Endothelial cell of umbilical vein (primary cell): ENCODE measurements around the gene ATP8A2. TPM values are rescaled to one million over a fixed set of nuclear protein-coding genes. Genes with fewer than 3 reads are reported as not detected.

ENCODE experiments used
- BruUV-seq: library from RNA; stranded (reverse); fragments of 400-500 nt; replicated peaks from 2 replicates; lab custom pipeline; 2021; lab: Mats Ljungman, UMichigan
- CTCF ChIA-PET: fragments of 300-600, 350-600 bp; sonication (Branson Sonifier 250); formaldehyde crosslinking; loops from one replicate; lab custom pipeline; 2021; ENCODE audit warnings: antibody characterized with exemption, inconsistent platforms; lab: Charles Lee
- POLR2A ChIA-PET: fragments of 300-600, 350-600 bp; sonication (Branson Sonifier 250); formaldehyde crosslinking; loops from one replicate; lab custom pipeline; 2021; ENCODE audit warnings: antibody characterized with exemption, inconsistent platforms; lab: Charles Lee
- DNase-seq: peaks from one replicate; pipeline ENCODE4 v3.0.0-alpha.2; 2011; ENCODE audit warnings: low read depth, low spot score
- FAIRE-seq: peaks from 2 replicates; lab custom pipeline; 2011; peaks lifted over from hg19 to GRCh38; lab: Jason Lieb, UNC
- H2AFZ ChIP-seq: 2 replicates; pipeline ENCODE4 v1.6.0; 2012; ENCODE audit warnings: low read depth, low read length, control low read depth, inconsistent platforms
- H3K27ac ChIP-seq: 2 replicates; pipeline ENCODE4 v1.5.1; 2011; ENCODE audit warnings: low read depth, mild to moderate bottlenecking, control low read depth, low read length, moderate library complexity; ENCODE audit not compliant: insufficient read depth
- H3K27me3 ChIP-seq, 2 experiments: 2 replicates each; pipeline versions ENCODE4 v1.6.0 to v1.6.1; 2011; ENCODE audit warnings: low read length in 2 of 2, mixed read lengths in 1 of 2; ENCODE audit not compliant: control insufficient read depth in 2 of 2, insufficient read depth in 2 of 2
- H3K36me3 ChIP-seq, 2 experiments: 2 replicates in 1 of 2; 3 replicates in 1 of 2; pipeline ENCODE4 v1.5.1; 2011; ENCODE audit warnings: low read length in 2 of 2, mild to moderate bottlenecking in 1 of 2, moderate library complexity in 1 of 2; ENCODE audit not compliant: control insufficient read depth in 2 of 2, insufficient read depth in 2 of 2; ENCODE audit errors: extremely low read depth in 1 of 2
- H3K4me1 ChIP-seq: 3 replicates; pipeline ENCODE4 v1.5.1; 2011; ENCODE audit warnings: mild to moderate bottlenecking, low read length; ENCODE audit not compliant: control insufficient read depth, insufficient read depth; ENCODE audit errors: extremely low read depth
- H3K4me2 ChIP-seq: 2 replicates; pipeline ENCODE4 v1.6.1; 2011; ENCODE audit warnings: low read length, control low read depth, mixed read lengths; ENCODE audit not compliant: insufficient read depth
- H3K4me3 ChIP-seq, 3 experiments: fragments of 200-600 bp in 1 of 3; sonication (generic), shearing (Covaris generic) in 1 of 3; replicated peaks in 1 of 3; 2 replicates each; pipeline ENCODE4 v1.5.1; 2011 to 2016; ENCODE audit warnings: control low read depth in 3 of 3, low read length in 3 of 3, mild to moderate bottlenecking in 2 of 3, inconsistent platforms in 1 of 3, low read depth in 1 of 3, moderate library complexity in 1 of 3; ENCODE audit not compliant: insufficient read depth in 1 of 3
- H3K79me2 ChIP-seq: 2 replicates; pipeline ENCODE4 v1.6.0; 2012; ENCODE audit warnings: low read length, inconsistent platforms; ENCODE audit not compliant: control insufficient read depth, insufficient read depth
- H3K9ac ChIP-seq: replicated peaks from 2 replicates; pipeline ENCODE3; 2011; ENCODE audit warnings: low read length, control low read depth; ENCODE audit not compliant: insufficient read depth; ENCODE audit errors: extremely low read depth
- H3K9me1 ChIP-seq: replicated peaks from 3 replicates; pipeline ENCODE4 v1.6.0; 2011; ENCODE audit warnings: mild to moderate bottlenecking, low read length; ENCODE audit not compliant: control insufficient read depth, insufficient read depth; ENCODE audit errors: extremely low read depth
- H3K9me3 ChIP-seq: replicated peaks from 2 replicates; pipeline ENCODE4 v1.5.1; 2012; ENCODE audit warnings: low read length, inconsistent platforms; ENCODE audit not compliant: control insufficient read depth, insufficient read depth
- H4K20me1 ChIP-seq: replicated peaks from 2 replicates; pipeline ENCODE3; 2011; ENCODE audit warnings: mild to moderate bottlenecking, low read length; ENCODE audit not compliant: control insufficient read depth, insufficient read depth; ENCODE audit errors: extremely low read depth
- CTCF ChIP-seq, 2 donors: IDR thresholded peaks; 1 replicate in 1 of 2; 2 replicates in 1 of 2; pipeline ENCODE4 v1.5.1; 2011; ENCODE audit warnings: low read length in 2 of 2, mild to moderate bottlenecking in 2 of 2, moderate library complexity in 2 of 2, control low read depth in 1 of 2, inconsistent platforms in 1 of 2, low read depth in 1 of 2; ENCODE audit not compliant: insufficient read depth in 1 of 2; ENCODE audit errors: extremely low read depth in 1 of 2
- EZH2 ChIP-seq: IDR thresholded peaks from 2 replicates; pipeline ENCODE4 v1.6.1; 2012; ENCODE audit warnings: borderline replicate concordance, low read depth, mild to moderate bottlenecking, moderate library complexity, low read length, inconsistent platforms; ENCODE audit not compliant: severe bottlenecking
- FOS ChIP-seq: IDR thresholded peaks from 2 replicates; pipeline ENCODE4 v1.6.1; 2011; ENCODE audit warnings: mild to moderate bottlenecking, low read length, moderate library complexity, borderline replicate concordance; ENCODE audit not compliant: insufficient read depth
- GATA2 ChIP-seq: IDR thresholded peaks from 2 replicates; pipeline ENCODE4 v1.7.0; 2011; ENCODE audit warnings: low read depth, mild to moderate bottlenecking, moderate library complexity, mixed read lengths, low read length; ENCODE audit not compliant: insufficient read length, insufficient read depth
- JUN ChIP-seq: IDR thresholded peaks from 2 replicates; pipeline ENCODE4 v1.6.1; 2011; ENCODE audit warnings: borderline replicate concordance, low read depth; ENCODE audit not compliant: insufficient read length, insufficient read depth
- MAX ChIP-seq: IDR thresholded peaks from 2 replicates; pipeline ENCODE4 v1.6.1; 2011; ENCODE audit not compliant: insufficient read depth, insufficient read length
- MYC ChIP-seq: IDR thresholded peaks from one replicate; pipeline ENCODE4 v1.6.1; 2011; ENCODE audit warnings: mild to moderate bottlenecking, low read depth, low read length
- POLR2A ChIP-seq: IDR thresholded peaks from 2 replicates; pipeline ENCODE4 v1.6.1; 2012; ENCODE audit warnings: low read depth, mild to moderate bottlenecking, control low read depth, low read length
- POLR2AphosphoS5 ChIP-seq: IDR thresholded peaks from 2 replicates; pipeline ENCODE4 v1.6.1; 2012; ENCODE audit warnings: low read depth, mild to moderate bottlenecking, control low read depth, low read length, moderate library complexity; ENCODE audit not compliant: insufficient read depth
- dilution Hi-C: fragments of 300-500 bp; cut with MboI; formaldehyde crosslinking; loops from one replicate; pipeline ENCODE4 v1.15.0; 2019; ENCODE audit warnings: low sequenced_read_pairs; ENCODE audit not compliant: extremely low pct_ligation_motif_present
- intact Hi-C: fragments of 100-400 bp; cut with micrococcal nuclease; formaldehyde crosslinking; loops from one replicate; pipeline ENCODE4 v1.10.0; 2022
- polyA plus RNA-seq, 4 experiments: library from polyadenylated mRNA; depleted of rRNA in 3 of 4; stranded (reverse) in 3 of 4; unstranded in 1 of 4; fragments of >200 nt; gene quantifications; 2 replicates each; pipeline versions ENCODE4 v1.2.1 to v1.2.3, GENCODE V29; 2011 to 2012; ENCODE audit warnings: missing spikeins in 1 of 4
- total RNA-seq: library from RNA; stranded (reverse); gene quantifications from 2 replicates; pipeline ENCODE4 v1.2.3, GENCODE V29; 2021

ATP8A2 gene
- total and polyA plus RNA-seq, 2 donors (not counting 3 experiments of a cell fraction or from before 2014, with no cell fraction given), result 0.11 to 0.49 TPM

GRCh38 chr13:25429466-25429865 lies 57.7 kb downstream of the ATP8A2 start:
- dilution Hi-C loops (no loop called here), intact Hi-C loops (no loop called here)
- FAIRE-seq, result no peak
- Histone ChIP-seq H3K27me3 (no peaks in the 10 kb centered on the region), H4K20me1 (no peaks in the 10 kb centered on the region), H3K9me1 (no peaks in the 10 kb centered on the region), H3K4me2 (no peak overlapping the region), H3K4me3 (no peak overlapping the region), H3K9ac (no peak overlapping the region), H3K36me3 (no peaks in the 10 kb centered on the region), H3K9me3 (no peaks in the 10 kb centered on the region), H3K4me1 (no peaks in the 10 kb centered on the region), H3K27ac (no peak overlapping the region), H3K79me2 (no peaks in the 10 kb centered on the region), H2AFZ (no peak overlapping the region)
- no peak for TF ChIP-seq GATA2
- TF ChIP-seq EZH2, result no peak
- no peak for TF ChIP-seq FOS
- no peak for TF ChIP-seq JUN
- no peak for TF ChIP-seq MYC
- no peak for TF ChIP-seq POLR2AphosphoS5
- TF ChIP-seq CTCF (IDR thresholded peaks at IDR 0.05; ENCODE audit: extremely low read depth in 1 of 2, insufficient read depth in 1 of 2, low read depth in 1 of 2, low read length in 2 of 2), result no peak
- TF ChIP-seq POLR2A, result no peak
- no peak for TF ChIP-seq MAX
- ChIA-PET POLR2A (no interaction called here), CTCF (no interaction called here)
- no TSS peak for BruUV-seq
- no peak for DNase-seq
